ENCODE results near the gene HAO1.

Gene HAO1

GRCh38 chr20:7943891-7944290, 3.6 kb upstream of the HAO1 start:
- Mint-ChIP-seq H3K4me1 (no peaks in the 10 kb centered on the region), H3K9me3 (peaks cover 11 to 14% of the 10 kb centered on the region in 2 donors), H3K27ac (no peak overlapping the region), H3K4me3 (no peak overlapping the region), H3K27me3 (peaks cover 21% of the 10 kb centered on the region)
- ATAC-seq (no peak), DNase-seq (no peak)

- H3K4me3 Mint-ChIP-seq, result no peak overlapping the region
- no peak overlapping the region for H3K27ac Mint-ChIP-seq
- H3K9me3 Mint-ChIP-seq, result no peaks in the 10 kb centered on the region
- ATAC-seq (no peak), DNase-seq (no peak)
- H3K27me3 Mint-ChIP-seq, result peaks cover 13% of the 10 kb centered on the region
- no peaks in the 10 kb centered on the region for H3K4me1 Mint-ChIP-seq
Measured at GRCh38 chr20:7939663-7940062, 595 bp downstream of the HAO1 start.

GRCh38 chr20:7938058-7938457, 2.2 kb downstream of the HAO1 start:
- Mint-ChIP-seq H3K9me3 (no peaks in the 10 kb centered on the region), H3K4me1 (no peaks in the 10 kb centered on the region), H3K27ac (no peak overlapping the region), H3K4me3 (no peak overlapping the region), H3K27me3 (peaks cover 24% of the 10 kb centered on the region)
- no peak for ATAC-seq
- no peak for DNase-seq

- Mint-ChIP-seq H3K4me1 (no peaks in the 10 kb centered on the region), H3K4me3 (no peak overlapping the region), H3K27me3 (peaks cover 24% of the 10 kb centered on the region), H3K27ac (no peak overlapping the region), H3K9me3 (no peaks in the 10 kb centered on the region)
- no peak for DNase-seq
- no peak for ATAC-seq
Measured at GRCh38 chr20:7937328-7937727, 2.9 kb downstream of the HAO1 start.

- H3K4me1 Mint-ChIP-seq, result no peaks in the 10 kb centered on the region
- DNase-seq (no peak), ATAC-seq (no peak)
- no peak overlapping the region for H3K27ac Mint-ChIP-seq
- peaks cover 32% of the 10 kb centered on the region for H3K27me3 Mint-ChIP-seq
- H3K9me3 Mint-ChIP-seq, result no peaks in the 10 kb centered on the region
- H3K4me3 Mint-ChIP-seq, result no peak overlapping the region
Measured at GRCh38 chr20:7935027-7935551, 5.2 kb downstream of the HAO1 start.

- DNase-seq (no peak), ATAC-seq (no peak)
- Mint-ChIP-seq H3K27me3 (peaks cover 32% of the 10 kb centered on the region), H3K9me3 (no peaks in the 10 kb centered on the region), H3K4me1 (no peaks in the 10 kb centered on the region), H3K4me3 (no peak overlapping the region), H3K27ac (no peak overlapping the region)
Measured at GRCh38 chr20:7933346-7933745, 6.9 kb downstream of the HAO1 start.

GRCh38 chr20:7930343-7930742, 9.9 kb downstream of the HAO1 start:
- DNase-seq (no peak), ATAC-seq (no peak)
- no peaks in the 10 kb centered on the region for H3K9me3 Mint-ChIP-seq
- peaks cover 24% of the 10 kb centered on the region for H3K27me3 Mint-ChIP-seq
- H3K4me3 Mint-ChIP-seq, result no peak overlapping the region
- H3K27ac Mint-ChIP-seq, result no peak overlapping the region
- H3K4me1 Mint-ChIP-seq, result no peaks in the 10 kb centered on the region

GRCh38 chr20:7926767-7927166, 13.5 kb downstream of the HAO1 start:
- H3K27ac Mint-ChIP-seq, result no peak overlapping the region
- H3K4me3 Mint-ChIP-seq, result no peak overlapping the region
- H3K9me3 Mint-ChIP-seq, result no peaks in the 10 kb centered on the region
- ATAC-seq (no peak), DNase-seq (no peak)
- H3K4me1 Mint-ChIP-seq, result no peaks in the 10 kb centered on the region
- H3K27me3 Mint-ChIP-seq, result peaks cover 2% of the 10 kb centered on the region

- Mint-ChIP-seq H3K27me3 (no peaks in the 10 kb centered on the region), H3K9me3 (no peaks in the 10 kb centered on the region), H3K4me3 (no peak overlapping the region), H3K4me1 (no peaks in the 10 kb centered on the region), H3K27ac (no peak overlapping the region)
- ATAC-seq, result no peak
- no peak for DNase-seq
Measured at GRCh38 chr20:7926323-7926722, 13.9 kb downstream of the HAO1 start.

- H3K27me3 Mint-ChIP-seq, result no peaks in the 10 kb centered on the region
- H3K4me1 Mint-ChIP-seq, result no peaks in the 10 kb centered on the region
- DNase-seq, result no peak
- H3K27ac Mint-ChIP-seq, result no peak overlapping the region
- ATAC-seq, result no peak
- H3K9me3 Mint-ChIP-seq, result no peaks in the 10 kb centered on the region
- H3K4me3 Mint-ChIP-seq, result no peak overlapping the region
Measured at GRCh38 chr20:7924692-7925091, 15.6 kb downstream of the HAO1 start.

GRCh38 chr20:7916648-7917047, 23.6 kb downstream of the HAO1 start:
- ATAC-seq (no peak), DNase-seq (no peak)
- no peak overlapping the region for H3K27ac Mint-ChIP-seq
- no peaks in the 10 kb centered on the region for H3K27me3 Mint-ChIP-seq
- no peaks in the 10 kb centered on the region for H3K9me3 Mint-ChIP-seq
- no peaks in the 10 kb centered on the region for H3K4me1 Mint-ChIP-seq
- H3K4me3 Mint-ChIP-seq, result no peak overlapping the region

GRCh38 chr20:7912551-7912950, 27.7 kb downstream of the HAO1 start:
- DNase-seq, result no peak

GRCh38 chr20:7911586-7912330, 28.5 kb downstream of the HAO1 start:
- Mint-ChIP-seq H3K27ac (no peak overlapping the region), H3K4me1 (no peaks in the 10 kb centered on the region), H3K4me3 (no peak overlapping the region), H3K9me3 (no peaks in the 10 kb centered on the region), H3K27me3 (no peaks in the 10 kb centered on the region)
- no peak for DNase-seq
- ATAC-seq, result no peak

More at GRCh38 chr20:7912551-7912950, 27.7 kb downstream of the HAO1 start:
- ATAC-seq, result no peak
- no peaks in the 10 kb centered on the region for H3K4me1 Mint-ChIP-seq
- peak overlapping the region in 1 of 2 donors; percentile 13 for H3K27ac Mint-ChIP-seq
- no peaks in the 10 kb centered on the region for H3K27me3 Mint-ChIP-seq
- no peak overlapping the region for H3K4me3 Mint-ChIP-seq
- no peaks in the 10 kb centered on the region for H3K9me3 Mint-ChIP-seq

GRCh38 chr20:7908905-7909304, 31.4 kb downstream of the HAO1 start:
- DNase-seq, result no peak
- Mint-ChIP-seq H3K27me3 (no peaks in the 10 kb centered on the region), H3K4me3 (no peak overlapping the region), H3K4me1 (no peaks in the 10 kb centered on the region), H3K27ac (no peak overlapping the region), H3K9me3 (peaks cover 0 to under 1% of the 10 kb centered on the region in 2 donors)
- no peak for ATAC-seq

GRCh38 chr20:7903429-7903828, 36.8 kb downstream of the HAO1 start:
- Mint-ChIP-seq H3K4me1 (no peaks in the 10 kb centered on the region), H3K4me3 (no peak overlapping the region), H3K27me3 (no peaks in the 10 kb centered on the region), H3K9me3 (peaks cover 6 to 11% of the 10 kb centered on the region in 2 donors), H3K27ac (no peak overlapping the region)
- no peak for ATAC-seq
- no peak for DNase-seq

GRCh38 chr20:7902879-7903278, 37.4 kb downstream of the HAO1 start:
- DNase-seq (no peak), ATAC-seq (no peak)
- H3K27ac Mint-ChIP-seq, result no peak overlapping the region
- H3K27me3 Mint-ChIP-seq, result no peaks in the 10 kb centered on the region
- peaks cover 6 to 11% of the 10 kb centered on the region in 2 donors for H3K9me3 Mint-ChIP-seq
- no peaks in the 10 kb centered on the region for H3K4me1 Mint-ChIP-seq
- H3K4me3 Mint-ChIP-seq, result no peak overlapping the region
